IMR-90 (cell line): Measurements from ENCODE around the gene MTHFD2L. TPM values are rescaled to one million over a fixed set of nuclear protein-coding genes. Genes with fewer than 3 reads are reported as not detected.

Source experiments
- ATAC-seq: fragments of 200-7000 bp; cut with Tn5 transposase; 2 replicates; pipeline ENCODE4 v1.9.1; 2020; ENCODE audit warnings: low read depth, mild to moderate bottlenecking, moderate library complexity
- BruUV-seq: library from RNA; stranded (reverse); fragments of 400-500 nt; replicated peaks from 2 replicates; lab custom pipeline; 2021; lab: Mats Ljungman, UMichigan
- CTCF ChIA-PET: fragments of 300-600 bp; formaldehyde crosslinking; extraction: SDS; loops from one replicate; lab custom pipeline; 2021; ENCODE audit warnings: antibody characterized with exemption; lab: Yijun Ruan, JAX
- POLR2A ChIA-PET: fragments of 300-600 bp; sonication (Branson Sonifier 250); formaldehyde crosslinking; loops from one replicate; lab custom pipeline; 2022; ENCODE audit warnings: antibody characterized with exemption; ENCODE audit not compliant: unreplicated experiment; lab: Charles Lee
- DNase-seq: peaks from one replicate; pipeline ENCODE4 v3.0.0; 2013
- H2AFZ ChIP-seq: replicated peaks from 2 replicates; pipeline ENCODE3; 2013; ENCODE audit warnings: low read length, mild to moderate bottlenecking; ENCODE audit not compliant: poor library complexity
- H2AK5ac ChIP-seq: 2 replicates; pipeline ENCODE4 v1.6.1; 2013; ENCODE audit warnings: low read depth, low read length, inconsistent platforms
- H2AK9ac ChIP-seq: replicated peaks from 2 replicates; pipeline ENCODE3; 2013; ENCODE audit warnings: mild to moderate bottlenecking, low read depth, low read length, moderate library complexity; ENCODE audit not compliant: poor library complexity
- H2BK120ac ChIP-seq: 2 replicates; pipeline ENCODE4 v1.6.1; 2013; ENCODE audit warnings: low read depth, low read length, inconsistent platforms
- H2BK15ac ChIP-seq: 3 replicates; pipeline ENCODE4 v1.6.1; 2013; ENCODE audit warnings: low read depth, low read length, inconsistent platforms
- H2BK20ac ChIP-seq: 2 replicates; pipeline ENCODE4 v1.6.1; 2013; ENCODE audit warnings: low read depth, mild to moderate bottlenecking, inconsistent platforms, low read length, moderate library complexity
- H2BK5ac ChIP-seq: 2 replicates; pipeline ENCODE4 v1.6.1; 2013; ENCODE audit warnings: mild to moderate bottlenecking, low read depth, low read length, inconsistent platforms; ENCODE audit not compliant: poor library complexity, severe bottlenecking
- H3K14ac ChIP-seq: replicated peaks from 2 replicates; pipeline ENCODE4 v1.6.1; 2013; ENCODE audit warnings: low read depth, low read length, inconsistent platforms
- H3K18ac ChIP-seq: 2 replicates; pipeline ENCODE4 v1.6.1; 2013; ENCODE audit warnings: low read depth, low read length, control low read depth
- H3K23ac ChIP-seq: 2 replicates; pipeline ENCODE4 v1.6.1; 2013; ENCODE audit warnings: low read depth, low read length, inconsistent platforms
- H3K27ac ChIP-seq: 2 replicates; pipeline ENCODE4 v1.5.1; 2013; ENCODE audit warnings: mild to moderate bottlenecking, control low read depth, low read length; ENCODE audit not compliant: insufficient read depth
- H3K27me3 ChIP-seq: 2 replicates; pipeline ENCODE4 v1.6.1; 2013; ENCODE audit warnings: low read length; ENCODE audit not compliant: control insufficient read depth, insufficient read depth
- H3K36me3 ChIP-seq: 2 replicates; pipeline ENCODE4 v1.6.1; 2013; ENCODE audit warnings: low read length, mixed read lengths; ENCODE audit not compliant: control insufficient read depth, insufficient read depth
- H3K4ac ChIP-seq: 2 replicates; pipeline ENCODE4 v1.6.1; 2013; ENCODE audit warnings: low read depth, low read length, inconsistent platforms
- H3K4me1 ChIP-seq: 2 replicates; pipeline ENCODE4 v1.6.1; 2013; ENCODE audit warnings: low read length, mixed read lengths; ENCODE audit not compliant: control insufficient read depth, insufficient read depth
- H3K4me2 ChIP-seq: 2 replicates; pipeline ENCODE4 v1.6.1; 2013; ENCODE audit warnings: low read depth, mild to moderate bottlenecking, control low read depth, low read length, moderate library complexity
- H3K4me3 ChIP-seq: 2 replicates; pipeline ENCODE4 v1.5.1; 2013; ENCODE audit warnings: low read depth, mild to moderate bottlenecking, control low read depth, low read length, moderate library complexity; ENCODE audit not compliant: insufficient read depth
- H3K56ac ChIP-seq: 2 replicates; pipeline ENCODE4 v1.6.1; 2013; ENCODE audit warnings: low read length, inconsistent platforms; ENCODE audit not compliant: insufficient read depth; ENCODE audit errors: extremely low read depth
- H3K79me1 ChIP-seq, 2 experiments: 2 replicates each; pipeline ENCODE4 v1.6.1; 2013; ENCODE audit warnings: low read length in 2 of 2, inconsistent platforms in 1 of 2, low read depth in 1 of 2
- H3K9ac ChIP-seq: 2 replicates; pipeline ENCODE4 v1.6.1; 2013; ENCODE audit warnings: low read depth, low read length, control low read depth
- H3K9me1 ChIP-seq: 2 replicates; pipeline ENCODE4 v1.6.1; 2013; ENCODE audit warnings: low read length, inconsistent platforms; ENCODE audit not compliant: insufficient read depth
- H3K9me3 ChIP-seq: 2 replicates; pipeline ENCODE4 v1.6.1; 2013; ENCODE audit warnings: low read length; ENCODE audit not compliant: control insufficient read depth, insufficient read depth
- H4K20me1 ChIP-seq: 2 replicates; pipeline ENCODE4 v1.6.1; 2013; ENCODE audit warnings: low read length, inconsistent platforms; ENCODE audit not compliant: insufficient read depth
- H4K5ac ChIP-seq: 2 replicates; pipeline ENCODE4 v1.6.1; 2013; ENCODE audit warnings: mild to moderate bottlenecking, low read depth, low read length, control low read depth
- H4K8ac ChIP-seq, 2 experiments: 2 replicates each; pipeline ENCODE4 v1.6.1; 2013; ENCODE audit warnings: low read depth in 2 of 2, low read length in 2 of 2, control low read depth in 1 of 2, inconsistent platforms in 1 of 2
- H4K91ac ChIP-seq: 2 replicates; pipeline ENCODE4 v1.6.1; 2013; ENCODE audit warnings: low read depth, low read length, inconsistent platforms; ENCODE audit not compliant: insufficient read depth
- CEBPB ChIP-seq: IDR thresholded peaks from 2 replicates; pipeline ENCODE4 v1.6.1; 2012; ENCODE audit warnings: low read depth, low read length, improper control_type of control experiment
- FOS ChIP-seq: fragments of 150-350 bp; IDR thresholded peaks from 2 replicates; pipeline ENCODE4 v1.6.1; 2016; ENCODE audit warnings: low read depth, low read length
- RFX5 ChIP-seq: IDR thresholded peaks from 2 replicates; pipeline ENCODE4 v1.8.0; 2012; ENCODE audit warnings: low read depth, mild to moderate bottlenecking, low read length, moderate library complexity
- WGBS, 2 experiments: methylation state at CpG; one replicate each; pipeline versions ENCODE4 v1.1.5 to v1.1.7; 2013; ENCODE audit warnings: missing lambda C conversion rate in 2 of 2; ENCODE audit not compliant: insufficient read length in 1 of 2; ENCODE audit errors: extremely low coverage in 2 of 2; 5-methylcytosine and 5-hydroxymethylcytosine counted together
- dilution Hi-C: fragments of 300-500 bp; cut with HindIII; formaldehyde crosslinking; loops from one replicate; pipeline ENCODE4 v1.14.3; 2018; ENCODE audit warnings: low sequenced_read_pairs; ENCODE audit not compliant: unreplicated experiment
- in situ Hi-C: fragments of 300-500 bp; cut with MboI; formaldehyde crosslinking; loops from 3 replicates; pipeline ENCODE4 v1.14.3; 2019; ENCODE audit warnings: low sequenced_read_pairs, inconsistent platforms, mixed read lengths
- intact Hi-C: fragments of 100-400 bp; cut with micrococcal nuclease; formaldehyde crosslinking; loops from 2 replicates; pipeline ENCODE4 v1.10.0; 2022
- polyA plus RNA-seq, 3 experiments: library from polyadenylated mRNA; depleted of rRNA; stranded (reverse); fragments of >200 nt; gene quantifications; 2 replicates each; pipeline ENCODE4 v1.2.3, GENCODE V29; 2012; ENCODE audit warnings: low replicate concordance in 1 of 3
- total RNA-seq: library from RNA; depleted of rRNA; stranded (reverse); fragments of >200 nt; gene quantifications from 2 replicates; pipeline ENCODE4 v1.2.3, GENCODE V29; 2012
- TF ChIP-seq, protein P1 (sequence below): fragments of 150-350 bp; IDR thresholded peaks from 2 replicates; pipeline ENCODE4 v1.6.1; 2017; ENCODE audit warnings: mild to moderate bottlenecking, antibody characterized with exemption, low read length, low read depth

The MTHFD2L gene
- total and polyA plus RNA-seq, 2 of the 4 experiments (the other 2 are of a cell fraction) = 2.8 to 4.3 TPM

DNA sequence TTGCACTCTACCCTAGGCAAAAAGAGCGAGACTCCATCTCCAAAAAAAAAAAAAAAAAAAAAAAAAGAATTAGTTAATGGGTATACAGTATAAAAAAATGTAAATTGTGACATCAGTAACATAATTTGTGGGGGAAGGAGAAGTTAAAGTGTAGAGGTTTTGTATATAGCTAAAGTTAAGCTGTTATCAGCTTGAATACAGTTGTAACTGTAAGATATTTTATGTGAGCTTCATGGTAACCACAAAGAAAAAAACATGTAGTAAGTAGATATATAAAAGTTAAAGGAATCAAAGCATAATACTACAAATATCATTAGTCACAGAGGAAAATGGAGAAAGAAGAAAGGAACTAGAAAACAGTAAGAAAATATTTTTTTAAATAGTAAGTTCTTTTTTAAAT is 97.2 kb downstream of the MTHFD2L start:
- ATAC-seq (no peak), DNase-seq (no peak)
- Histone ChIP-seq H3K27ac (no peak overlapping the region), H3K14ac (no peak overlapping the region), H2BK20ac (no peak overlapping the region), H4K20me1 (no peaks in the 10 kb centered on the region), H2BK5ac (no peak overlapping the region), H3K56ac (no peak overlapping the region), H3K18ac (no peak overlapping the region), H3K9me3 (peaks cover 12% of the 10 kb centered on the region), H2AK5ac (no peak overlapping the region), H3K9ac (no peak overlapping the region), H2AFZ (no peak overlapping the region), H4K8ac (no peak overlapping the region), H3K36me3 (no peaks in the 10 kb centered on the region), H4K91ac (no peak overlapping the region), H3K4me3 (no peak overlapping the region), H2AK9ac (no peak overlapping the region), H3K4me2 (no peak overlapping the region), H3K4ac (no peak overlapping the region), H3K27me3 (no peaks in the 10 kb centered on the region), H2BK15ac (no peak overlapping the region), H3K23ac (no peak overlapping the region), H3K4me1 (no peaks in the 10 kb centered on the region), H4K5ac (no peak overlapping the region), H2BK120ac (no peak overlapping the region), H3K9me1 (no peaks in the 10 kb centered on the region), H3K79me1 (no peaks in the 10 kb centered on the region)
- BruUV-seq = no TSS peak
- TF ChIP-seq, protein P1, sequence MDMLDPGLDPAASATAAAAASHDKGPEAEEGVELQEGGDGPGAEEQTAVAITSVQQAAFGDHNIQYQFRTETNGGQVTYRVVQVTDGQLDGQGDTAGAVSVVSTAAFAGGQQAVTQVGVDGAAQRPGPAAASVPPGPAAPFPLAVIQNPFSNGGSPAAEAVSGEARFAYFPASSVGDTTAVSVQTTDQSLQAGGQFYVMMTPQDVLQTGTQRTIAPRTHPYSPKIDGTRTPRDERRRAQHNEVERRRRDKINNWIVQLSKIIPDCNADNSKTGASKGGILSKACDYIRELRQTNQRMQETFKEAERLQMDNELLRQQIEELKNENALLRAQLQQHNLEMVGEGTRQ = no peak
- TF ChIP-seq FOS (no peak), RFX5 (no peak), CEBPB (no peak)
- ChIA-PET CTCF (interaction anchor here (1.1 to 1.4 kb wide), 2 partner anchors 11 to 26 kb away, joined by 3 read pairs; no protein-coding TSS in a partner anchor), POLR2A (no interaction called here)
- dilution Hi-C loops = no loop called here
- in situ Hi-C loops = no loop called here
- no CpG with 5 or more reads among the region's 1 CpG for WGBS, 2 experiments
- intact Hi-C loops = no loop called here
